IMR-90 (cell line): Measurements from ENCODE around the gene OR13C5. TPM values are rescaled to one million over a fixed set of nuclear protein-coding genes. Genes with fewer than 3 reads are reported as not detected.

Experiments
- ATAC-seq: fragments of 200-7000 bp; cut with Tn5 transposase; 2 replicates; pipeline ENCODE4 v1.9.1; 2020; ENCODE audit warnings: low read depth, mild to moderate bottlenecking, moderate library complexity
- BruUV-seq: library from RNA; stranded (reverse); fragments of 400-500 nt; replicated peaks from 2 replicates; lab custom pipeline; 2021; lab: Mats Ljungman, UMichigan
- CTCF ChIA-PET: fragments of 300-600 bp; formaldehyde crosslinking; extraction: SDS; loops from one replicate; lab custom pipeline; 2021; ENCODE audit warnings: antibody characterized with exemption; lab: Yijun Ruan, JAX
- POLR2A ChIA-PET: fragments of 300-600 bp; sonication (Branson Sonifier 250); formaldehyde crosslinking; loops from one replicate; lab custom pipeline; 2022; ENCODE audit warnings: antibody characterized with exemption; ENCODE audit not compliant: unreplicated experiment; lab: Charles Lee
- DNase-seq: peaks from one replicate; pipeline ENCODE4 v3.0.0; 2013
- H2AFZ ChIP-seq: replicated peaks from 2 replicates; pipeline ENCODE3; 2013; ENCODE audit warnings: low read length, mild to moderate bottlenecking; ENCODE audit not compliant: poor library complexity
- H2AK5ac ChIP-seq: 2 replicates; pipeline ENCODE4 v1.6.1; 2013; ENCODE audit warnings: low read depth, low read length, inconsistent platforms
- H2AK9ac ChIP-seq: replicated peaks from 2 replicates; pipeline ENCODE3; 2013; ENCODE audit warnings: mild to moderate bottlenecking, low read depth, low read length, moderate library complexity; ENCODE audit not compliant: poor library complexity
- H2BK120ac ChIP-seq: 2 replicates; pipeline ENCODE4 v1.6.1; 2013; ENCODE audit warnings: low read depth, low read length, inconsistent platforms
- H2BK15ac ChIP-seq: 3 replicates; pipeline ENCODE4 v1.6.1; 2013; ENCODE audit warnings: low read depth, low read length, inconsistent platforms
- H2BK20ac ChIP-seq: 2 replicates; pipeline ENCODE4 v1.6.1; 2013; ENCODE audit warnings: low read depth, mild to moderate bottlenecking, inconsistent platforms, low read length, moderate library complexity
- H2BK5ac ChIP-seq: 2 replicates; pipeline ENCODE4 v1.6.1; 2013; ENCODE audit warnings: mild to moderate bottlenecking, low read depth, low read length, inconsistent platforms; ENCODE audit not compliant: poor library complexity, severe bottlenecking
- H3K14ac ChIP-seq: replicated peaks from 2 replicates; pipeline ENCODE4 v1.6.1; 2013; ENCODE audit warnings: low read depth, low read length, inconsistent platforms
- H3K18ac ChIP-seq: 2 replicates; pipeline ENCODE4 v1.6.1; 2013; ENCODE audit warnings: low read depth, low read length, control low read depth
- H3K23ac ChIP-seq: 2 replicates; pipeline ENCODE4 v1.6.1; 2013; ENCODE audit warnings: low read depth, low read length, inconsistent platforms
- H3K27ac ChIP-seq: 2 replicates; pipeline ENCODE4 v1.5.1; 2013; ENCODE audit warnings: mild to moderate bottlenecking, control low read depth, low read length; ENCODE audit not compliant: insufficient read depth
- H3K27me3 ChIP-seq: 2 replicates; pipeline ENCODE4 v1.6.1; 2013; ENCODE audit warnings: low read length; ENCODE audit not compliant: control insufficient read depth, insufficient read depth
- H3K36me3 ChIP-seq: 2 replicates; pipeline ENCODE4 v1.6.1; 2013; ENCODE audit warnings: low read length, mixed read lengths; ENCODE audit not compliant: control insufficient read depth, insufficient read depth
- H3K4ac ChIP-seq: 2 replicates; pipeline ENCODE4 v1.6.1; 2013; ENCODE audit warnings: low read depth, low read length, inconsistent platforms
- H3K4me1 ChIP-seq: 2 replicates; pipeline ENCODE4 v1.6.1; 2013; ENCODE audit warnings: low read length, mixed read lengths; ENCODE audit not compliant: control insufficient read depth, insufficient read depth
- H3K4me2 ChIP-seq: 2 replicates; pipeline ENCODE4 v1.6.1; 2013; ENCODE audit warnings: low read depth, mild to moderate bottlenecking, control low read depth, low read length, moderate library complexity
- H3K4me3 ChIP-seq: 2 replicates; pipeline ENCODE4 v1.5.1; 2013; ENCODE audit warnings: low read depth, mild to moderate bottlenecking, control low read depth, low read length, moderate library complexity; ENCODE audit not compliant: insufficient read depth
- H3K56ac ChIP-seq: 2 replicates; pipeline ENCODE4 v1.6.1; 2013; ENCODE audit warnings: low read length, inconsistent platforms; ENCODE audit not compliant: insufficient read depth; ENCODE audit errors: extremely low read depth
- H3K79me1 ChIP-seq, 2 experiments: 2 replicates each; pipeline ENCODE4 v1.6.1; 2013; ENCODE audit warnings: low read length in 2 of 2, inconsistent platforms in 1 of 2, low read depth in 1 of 2
- H3K9ac ChIP-seq: 2 replicates; pipeline ENCODE4 v1.6.1; 2013; ENCODE audit warnings: low read depth, low read length, control low read depth
- H3K9me1 ChIP-seq: 2 replicates; pipeline ENCODE4 v1.6.1; 2013; ENCODE audit warnings: low read length, inconsistent platforms; ENCODE audit not compliant: insufficient read depth
- H3K9me3 ChIP-seq: 2 replicates; pipeline ENCODE4 v1.6.1; 2013; ENCODE audit warnings: low read length; ENCODE audit not compliant: control insufficient read depth, insufficient read depth
- H4K20me1 ChIP-seq: 2 replicates; pipeline ENCODE4 v1.6.1; 2013; ENCODE audit warnings: low read length, inconsistent platforms; ENCODE audit not compliant: insufficient read depth
- H4K5ac ChIP-seq: 2 replicates; pipeline ENCODE4 v1.6.1; 2013; ENCODE audit warnings: mild to moderate bottlenecking, low read depth, low read length, control low read depth
- H4K8ac ChIP-seq, 2 experiments: 2 replicates each; pipeline ENCODE4 v1.6.1; 2013; ENCODE audit warnings: low read depth in 2 of 2, low read length in 2 of 2, control low read depth in 1 of 2, inconsistent platforms in 1 of 2
- H4K91ac ChIP-seq: 2 replicates; pipeline ENCODE4 v1.6.1; 2013; ENCODE audit warnings: low read depth, low read length, inconsistent platforms; ENCODE audit not compliant: insufficient read depth
- BHLHE40 ChIP-seq: fragments of 150-350 bp; IDR thresholded peaks from 2 replicates; pipeline ENCODE4 v1.6.1; 2016; ENCODE audit warnings: mild to moderate bottlenecking, low read depth, low read length
- CEBPB ChIP-seq: IDR thresholded peaks from 2 replicates; pipeline ENCODE4 v1.6.1; 2012; ENCODE audit warnings: low read depth, low read length, improper control_type of control experiment
- ELK1 ChIP-seq: fragments of 150-350 bp; IDR thresholded peaks from 2 replicates; pipeline ENCODE4 v1.6.1; 2016; ENCODE audit warnings: low read depth, mild to moderate bottlenecking, low read length, moderate library complexity, borderline replicate concordance
- FOS ChIP-seq: fragments of 150-350 bp; IDR thresholded peaks from 2 replicates; pipeline ENCODE4 v1.6.1; 2016; ENCODE audit warnings: low read depth, low read length
- MAFK ChIP-seq: IDR thresholded peaks from 2 replicates; pipeline ENCODE4 v1.6.1; 2012; ENCODE audit warnings: low read depth, low read length, improper control_type of control experiment
- MAZ ChIP-seq: IDR thresholded peaks from 2 replicates; pipeline ENCODE4 v1.6.1; 2012; ENCODE audit warnings: low read depth, mild to moderate bottlenecking, low read length, improper control_type of control experiment, moderate library complexity, borderline replicate concordance
- MXI1 ChIP-seq: IDR thresholded peaks from 2 replicates; pipeline ENCODE4 v1.6.1; 2012; ENCODE audit warnings: low read depth, mild to moderate bottlenecking, low read length, moderate library complexity, borderline replicate concordance
- NFE2L2 ChIP-seq: fragments of 150-350 bp; IDR thresholded peaks from 2 replicates; pipeline ENCODE4 v1.6.1; 2016; ENCODE audit warnings: low read depth, mild to moderate bottlenecking, low read length
- POLR2A ChIP-seq: IDR thresholded peaks from 2 replicates; pipeline ENCODE4 v1.6.1; 2012; ENCODE audit warnings: mild to moderate bottlenecking, low read depth, low read length
- RAD21 ChIP-seq: IDR thresholded peaks from 2 replicates; pipeline ENCODE4 v1.6.1; 2012; ENCODE audit warnings: low read length, improper control_type of control experiment
- RCOR1 ChIP-seq: IDR thresholded peaks from 2 replicates; pipeline ENCODE4 v1.6.1; 2012; ENCODE audit warnings: mild to moderate bottlenecking, low read length, improper control_type of control experiment; ENCODE audit not compliant: insufficient replicate concordance
- RFX5 ChIP-seq: IDR thresholded peaks from 2 replicates; pipeline ENCODE4 v1.8.0; 2012; ENCODE audit warnings: low read depth, mild to moderate bottlenecking, low read length, moderate library complexity
- SMC3 ChIP-seq: fragments of 150-350 bp; IDR thresholded peaks from 2 replicates; pipeline ENCODE4 v1.6.1; 2016; ENCODE audit warnings: low read depth, mild to moderate bottlenecking, antibody characterized with exemption, low read length, moderate library complexity
- USF2 ChIP-seq: fragments of 150-350 bp; IDR thresholded peaks from 2 replicates; pipeline ENCODE4 v1.6.1; 2017; ENCODE audit warnings: mild to moderate bottlenecking, antibody characterized with exemption, low read length, low read depth
- whole genome bisulfite sequencing, 2 experiments: methylation state at CpG; one replicate each; pipeline versions ENCODE4 v1.1.5 to v1.1.7; 2013; ENCODE audit warnings: missing lambda C conversion rate in 2 of 2; ENCODE audit not compliant: insufficient read length in 1 of 2; ENCODE audit errors: extremely low coverage in 2 of 2; 5-methylcytosine and 5-hydroxymethylcytosine counted together
- dilution Hi-C: fragments of 300-500 bp; cut with HindIII; formaldehyde crosslinking; loops from one replicate; pipeline ENCODE4 v1.14.3; 2018; ENCODE audit warnings: low sequenced_read_pairs; ENCODE audit not compliant: unreplicated experiment
- in situ Hi-C: fragments of 300-500 bp; cut with MboI; formaldehyde crosslinking; loops from 3 replicates; pipeline ENCODE4 v1.14.3; 2019; ENCODE audit warnings: low sequenced_read_pairs, inconsistent platforms, mixed read lengths
- intact Hi-C: fragments of 100-400 bp; cut with micrococcal nuclease; formaldehyde crosslinking; loops from 2 replicates; pipeline ENCODE4 v1.10.0; 2022
- polyA plus RNA-seq, 3 experiments: library from polyadenylated mRNA; depleted of rRNA; stranded (reverse); fragments of >200 nt; gene quantifications; 2 replicates each; pipeline ENCODE4 v1.2.3, GENCODE V29; 2012; ENCODE audit warnings: low replicate concordance in 1 of 3
- total RNA-seq: library from RNA; depleted of rRNA; stranded (reverse); fragments of >200 nt; gene quantifications from 2 replicates; pipeline ENCODE4 v1.2.3, GENCODE V29; 2012

The OR13C5 gene
- total and polyA plus RNA-seq, 2 of the 4 experiments (the other 2 are of a cell fraction) = not detected

GRCh38 chr9:104586496-104587180 is 12.6 kb downstream of the OR13C5 start:
- Histone ChIP-seq H2AK5ac (no peak overlapping the region), H3K4me2 (no peak overlapping the region), H2BK5ac (no peak overlapping the region), H3K27ac (no peak overlapping the region), H3K23ac (no peak overlapping the region), H3K4me1 (no peaks in the 10 kb centered on the region), H3K4me3 (no peak overlapping the region), H4K91ac (no peak overlapping the region), H2AK9ac (no peak overlapping the region), H3K9ac (no peak overlapping the region), H3K56ac (no peak overlapping the region), H4K5ac (no peak overlapping the region), H4K20me1 (no peaks in the 10 kb centered on the region), H3K27me3 (no peaks in the 10 kb centered on the region), H2BK20ac (no peak overlapping the region), H3K9me3 (no peaks in the 10 kb centered on the region), H2BK120ac (no peak overlapping the region), H3K18ac (no peak overlapping the region), H3K14ac (no peak overlapping the region), H2BK15ac (no peak overlapping the region), H3K36me3 (no peaks in the 10 kb centered on the region), H3K79me1 (no peaks in the 10 kb centered on the region), H4K8ac (no peak overlapping the region), H3K4ac (no peak overlapping the region), H2AFZ (no peak overlapping the region), H3K9me1 (no peaks in the 10 kb centered on the region)
- intact Hi-C loops (no loop called here), in situ Hi-C loops (no loop called here), dilution Hi-C loops (no loop called here)
- WGBS, 2 experiments = no CpG with 5 or more reads among the region's 1 CpG
- POLR2A ChIA-PET = no interaction called here
- ATAC-seq (no peak), DNase-seq (no peak)
- no TSS peak for BruUV-seq
- CTCF ChIA-PET = no interaction called here
- TF ChIP-seq RAD21 (no peak), NFE2L2 (no peak), MAFK (no peak), MXI1 (no peak), USF2 (no peak), FOS (no peak), POLR2A (no peak), RCOR1 (no peak), ELK1 (no peak), CEBPB (no peak), RFX5 (no peak), BHLHE40 (no peak), MAZ (no peak), SMC3 (no peak)
